SK-N-SH treated with all-trans-retinoic acid at 6 μM for 48 hours (cell line): ENCODE results near the gene TPH2.

Experiments used
- ATAC-seq: fragments of 200-7000 bp; cut with Tn5 transposase; 3 replicates; pipeline ENCODE4 v1.9.1; 2020; ENCODE audit warnings: mild to moderate bottlenecking, moderate library complexity
- ARNTL ChIP-seq: fragments of 450-650 bp; formaldehyde crosslinking; IDR thresholded peaks from 2 replicates; pipeline ENCODE4 v1.5.0; 2020; ENCODE audit warnings: low read depth, mild to moderate bottlenecking, moderate library complexity, borderline replicate concordance
- BACH2 ChIP-seq: fragments of 250-450 bp; sonication (Bioruptor Pico); IDR thresholded peaks from 2 replicates; pipeline ENCODE4 v1.9.0; 2021; ENCODE audit warnings: mild to moderate bottlenecking, borderline replicate concordance
- CREB5 ChIP-seq: fragments of 250-450 bp; sonication (Bioruptor Pico); IDR thresholded peaks from 2 replicates; pipeline ENCODE4 v1.5.1; 2020; ENCODE audit warnings: low read depth, mild to moderate bottlenecking, moderate library complexity
- CSDC2 ChIP-seq: fragments of 250-450 bp; sonication (Bioruptor Pico); IDR thresholded peaks from 2 replicates; pipeline ENCODE4 v1.5.0; 2020; ENCODE audit warnings: mild to moderate bottlenecking, moderate library complexity
- ESRRG ChIP-seq: fragments of 250-450 bp; sonication (Bioruptor Pico); IDR thresholded peaks from 2 replicates; pipeline ENCODE4 v1.6.1; 2021; ENCODE audit warnings: mild to moderate bottlenecking
- GLIS3 ChIP-seq: fragments of 250-450 bp; sonication (Bioruptor Pico); IDR thresholded peaks from 2 replicates; pipeline ENCODE4 v1.5.0; 2020; ENCODE audit warnings: mild to moderate bottlenecking, moderate library complexity
- ISL1 ChIP-seq: fragments of 250-450 bp; sonication (Bioruptor Pico); IDR thresholded peaks from 2 replicates; pipeline ENCODE4 v2.1.2; 2022; ENCODE audit warnings: mild to moderate bottlenecking, moderate library complexity
- OSR1 ChIP-seq: fragments of 250-450 bp; sonication (Bioruptor Pico); IDR thresholded peaks from 2 replicates; pipeline ENCODE4 v1.8.0; 2022; ENCODE audit warnings: moderate library complexity, mild to moderate bottlenecking, inconsistent platforms
- POU6F1 ChIP-seq: fragments of 250-450 bp; sonication (Bioruptor Pico); IDR thresholded peaks from 2 replicates; pipeline ENCODE4 v1.8.0; 2021; ENCODE audit warnings: low read depth, mild to moderate bottlenecking, moderate library complexity, borderline replicate concordance
- PPARA ChIP-seq: fragments of 250-450 bp; sonication (Bioruptor Pico); IDR thresholded peaks from 2 replicates; pipeline ENCODE4 v1.5.0; 2020; ENCODE audit warnings: mild to moderate bottlenecking, borderline replicate concordance
- RARB ChIP-seq: fragments of 250-450 bp; sonication (Bioruptor Pico); IDR thresholded peaks from 2 replicates; pipeline ENCODE4 v1.8.0; 2021; ENCODE audit warnings: mild to moderate bottlenecking, moderate library complexity
- SNAI2 ChIP-seq: fragments of 250-450 bp; sonication (Bioruptor Pico); IDR thresholded peaks from 2 replicates; pipeline ENCODE4 v1.5.0; 2020; ENCODE audit warnings: mild to moderate bottlenecking, moderate library complexity
- TOX ChIP-seq: fragments of 250-450 bp; sonication (Bioruptor Pico); IDR thresholded peaks from 2 replicates; pipeline ENCODE4 v1.8.0; 2021; ENCODE audit warnings: mild to moderate bottlenecking, moderate library complexity, borderline replicate concordance
- ZC3H10 ChIP-seq: fragments of 250-450 bp; sonication (Bioruptor Pico); IDR thresholded peaks from 2 replicates; pipeline ENCODE4 v1.5.1; 2021; ENCODE audit warnings: mild to moderate bottlenecking, moderate library complexity
- ZFP3 ChIP-seq: fragments of 250-450 bp; sonication (Bioruptor Pico); IDR thresholded peaks from 2 replicates; pipeline ENCODE4 v1.5.0; 2020; ENCODE audit warnings: mild to moderate bottlenecking, moderate library complexity
- ZFP30 ChIP-seq: fragments of 450-650 bp; formaldehyde crosslinking; IDR thresholded peaks from 2 replicates; pipeline ENCODE4 v1.5.0; 2022; ENCODE audit warnings: mild to moderate bottlenecking, moderate library complexity
- ZNF565 ChIP-seq: fragments of 450-650 bp; formaldehyde crosslinking; conservative IDR thresholded peaks from 2 replicates; pipeline ENCODE4 v1.5.0; 2020; ENCODE audit warnings: low read depth, mild to moderate bottlenecking, moderate library complexity
- ZNF70 ChIP-seq: fragments of 450-650 bp; formaldehyde crosslinking; IDR thresholded peaks from 2 replicates; pipeline ENCODE4 v1.5.0; 2020; ENCODE audit warnings: mild to moderate bottlenecking, moderate library complexity
- ZNF8 ChIP-seq: fragments of 450-650 bp; formaldehyde crosslinking; IDR thresholded peaks from 2 replicates; pipeline ENCODE4 v1.5.0; 2020; ENCODE audit warnings: mild to moderate bottlenecking, moderate library complexity
- TF ChIP-seq, protein P1 (sequence below): fragments of 250-450 bp; sonication (Bioruptor Pico); IDR thresholded peaks from 2 replicates; pipeline ENCODE4 v1.5.0; 2020; ENCODE audit warnings: mild to moderate bottlenecking, moderate library complexity
- TF ChIP-seq, protein P2 (sequence below): fragments of 250-450 bp; sonication (Bioruptor Pico); IDR thresholded peaks from 2 replicates; pipeline ENCODE4 v1.5.1; 2021; ENCODE audit warnings: mild to moderate bottlenecking, moderate library complexity
- TF ChIP-seq, protein P3 (sequence below): fragments of 250-450 bp; sonication (Bioruptor Pico); IDR thresholded peaks from 2 replicates; pipeline ENCODE4 v1.8.0; 2020; ENCODE audit warnings: mild to moderate bottlenecking, moderate library complexity, borderline replicate concordance

Gene TPH2

DNA sequence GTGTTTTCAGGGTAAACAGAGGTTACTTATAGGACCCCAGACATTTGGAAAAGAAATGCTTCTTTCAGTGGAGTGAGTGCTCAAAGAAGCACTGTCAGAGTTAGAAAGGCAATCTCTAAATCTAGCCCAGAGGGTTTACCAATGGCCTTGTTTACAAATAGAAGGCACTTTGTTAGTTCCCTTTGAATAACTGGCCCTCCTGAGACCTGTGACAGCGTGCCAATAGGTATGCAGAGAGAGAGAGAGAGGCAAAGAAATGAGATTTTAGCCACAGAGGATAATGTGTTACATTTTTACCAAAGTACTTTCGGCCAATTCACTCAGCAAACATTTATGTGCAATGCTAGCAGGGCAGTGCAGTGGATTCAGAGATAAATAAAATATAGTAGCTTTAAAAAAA lies 41.9 kb downstream of the TPH2 start:
- no peak for ATAC-seq
- no peak for TF ChIP-seq ZFP3 (CRISPR knock-in tag)
- TF ChIP-seq ZNF565 (CRISPR knock-in tag): no peak
- no peak for TF ChIP-seq SNAI2
- TF ChIP-seq, protein P1, sequence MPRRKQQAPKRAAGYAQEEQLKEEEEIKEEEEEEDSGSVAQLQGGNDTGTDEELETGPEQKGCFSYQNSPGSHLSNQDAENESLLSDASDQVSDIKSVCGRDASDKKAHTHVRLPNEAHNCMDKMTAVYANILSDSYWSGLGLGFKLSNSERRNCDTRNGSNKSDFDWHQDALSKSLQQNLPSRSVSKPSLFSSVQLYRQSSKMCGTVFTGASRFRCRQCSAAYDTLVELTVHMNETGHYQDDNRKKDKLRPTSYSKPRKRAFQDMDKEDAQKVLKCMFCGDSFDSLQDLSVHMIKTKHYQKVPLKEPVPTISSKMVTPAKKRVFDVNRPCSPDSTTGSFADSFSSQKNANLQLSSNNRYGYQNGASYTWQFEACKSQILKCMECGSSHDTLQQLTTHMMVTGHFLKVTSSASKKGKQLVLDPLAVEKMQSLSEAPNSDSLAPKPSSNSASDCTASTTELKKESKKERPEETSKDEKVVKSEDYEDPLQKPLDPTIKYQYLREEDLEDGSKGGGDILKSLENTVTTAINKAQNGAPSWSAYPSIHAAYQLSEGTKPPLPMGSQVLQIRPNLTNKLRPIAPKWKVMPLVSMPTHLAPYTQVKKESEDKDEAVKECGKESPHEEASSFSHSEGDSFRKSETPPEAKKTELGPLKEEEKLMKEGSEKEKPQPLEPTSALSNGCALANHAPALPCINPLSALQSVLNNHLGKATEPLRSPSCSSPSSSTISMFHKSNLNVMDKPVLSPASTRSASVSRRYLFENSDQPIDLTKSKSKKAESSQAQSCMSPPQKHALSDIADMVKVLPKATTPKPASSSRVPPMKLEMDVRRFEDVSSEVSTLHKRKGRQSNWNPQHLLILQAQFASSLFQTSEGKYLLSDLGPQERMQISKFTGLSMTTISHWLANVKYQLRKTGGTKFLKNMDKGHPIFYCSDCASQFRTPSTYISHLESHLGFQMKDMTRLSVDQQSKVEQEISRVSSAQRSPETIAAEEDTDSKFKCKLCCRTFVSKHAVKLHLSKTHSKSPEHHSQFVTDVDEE (CRISPR knock-in tag): no peak
- TF ChIP-seq CSDC2 (CRISPR knock-in tag): no peak
- TF ChIP-seq ISL1 (CRISPR knock-in tag): no peak
- TF ChIP-seq TOX (CRISPR knock-in tag): no peak
- no peak for TF ChIP-seq ARNTL (CRISPR knock-in tag)
- no peak for TF ChIP-seq ZC3H10
- TF ChIP-seq, protein P2, sequence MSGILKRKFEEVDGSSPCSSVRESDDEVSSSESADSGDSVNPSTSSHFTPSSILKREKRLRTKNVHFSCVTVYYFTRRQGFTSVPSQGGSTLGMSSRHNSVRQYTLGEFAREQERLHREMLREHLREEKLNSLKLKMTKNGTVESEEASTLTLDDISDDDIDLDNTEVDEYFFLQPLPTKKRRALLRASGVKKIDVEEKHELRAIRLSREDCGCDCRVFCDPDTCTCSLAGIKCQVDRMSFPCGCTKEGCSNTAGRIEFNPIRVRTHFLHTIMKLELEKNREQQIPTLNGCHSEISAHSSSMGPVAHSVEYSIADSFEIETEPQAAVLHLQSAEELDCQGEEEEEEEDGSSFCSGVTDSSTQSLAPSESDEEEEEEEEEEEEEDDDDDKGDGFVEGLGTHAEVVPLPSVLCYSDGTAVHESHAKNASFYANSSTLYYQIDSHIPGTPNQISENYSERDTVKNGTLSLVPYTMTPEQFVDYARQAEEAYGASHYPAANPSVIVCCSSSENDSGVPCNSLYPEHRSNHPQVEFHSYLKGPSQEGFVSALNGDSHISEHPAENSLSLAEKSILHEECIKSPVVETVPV (CRISPR knock-in tag): no peak
- no peak for TF ChIP-seq ZFP30 (CRISPR knock-in tag)
- no peak for TF ChIP-seq GLIS3 (CRISPR knock-in tag)
- no peak for TF ChIP-seq BACH2 (CRISPR knock-in tag)
- no peak for TF ChIP-seq ESRRG (CRISPR knock-in tag)
- TF ChIP-seq ZNF8: no peak
- TF ChIP-seq, all 23 proteins: peak for 0

DNA sequence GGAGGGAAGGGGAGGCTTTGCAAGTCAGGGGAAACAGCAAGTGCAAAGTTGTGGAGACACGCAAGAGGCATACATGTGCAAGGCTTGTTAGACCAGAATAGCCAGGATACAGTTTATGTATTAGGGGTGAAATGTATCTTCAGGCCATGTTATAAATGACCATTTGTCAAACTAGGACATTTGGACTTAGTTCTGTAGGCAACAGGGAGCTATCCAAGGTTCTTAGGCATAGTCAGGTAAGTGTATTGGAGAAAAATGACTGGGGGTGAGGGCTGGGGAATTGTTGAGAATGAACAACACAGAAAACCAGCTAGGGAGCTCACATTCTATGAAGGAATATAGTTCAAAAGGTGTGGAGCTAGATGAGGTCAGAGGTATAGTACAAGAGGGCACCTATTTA lies 42.5 kb downstream of the TPH2 start:
- ATAC-seq: no peak
- TF ChIP-seq, protein P3, sequence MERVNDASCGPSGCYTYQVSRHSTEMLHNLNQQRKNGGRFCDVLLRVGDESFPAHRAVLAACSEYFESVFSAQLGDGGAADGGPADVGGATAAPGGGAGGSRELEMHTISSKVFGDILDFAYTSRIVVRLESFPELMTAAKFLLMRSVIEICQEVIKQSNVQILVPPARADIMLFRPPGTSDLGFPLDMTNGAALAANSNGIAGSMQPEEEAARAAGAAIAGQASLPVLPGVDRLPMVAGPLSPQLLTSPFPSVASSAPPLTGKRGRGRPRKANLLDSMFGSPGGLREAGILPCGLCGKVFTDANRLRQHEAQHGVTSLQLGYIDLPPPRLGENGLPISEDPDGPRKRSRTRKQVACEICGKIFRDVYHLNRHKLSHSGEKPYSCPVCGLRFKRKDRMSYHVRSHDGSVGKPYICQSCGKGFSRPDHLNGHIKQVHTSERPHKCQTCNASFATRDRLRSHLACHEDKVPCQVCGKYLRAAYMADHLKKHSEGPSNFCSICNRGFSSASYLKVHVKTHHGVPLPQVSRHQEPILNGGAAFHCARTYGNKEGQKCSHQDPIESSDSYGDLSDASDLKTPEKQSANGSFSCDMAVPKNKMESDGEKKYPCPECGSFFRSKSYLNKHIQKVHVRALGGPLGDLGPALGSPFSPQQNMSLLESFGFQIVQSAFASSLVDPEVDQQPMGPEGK (CRISPR knock-in tag): no peak
- TF ChIP-seq SNAI2 (no peak), OSR1 (CRISPR knock-in tag) (no peak), ZFP3 (CRISPR knock-in tag) (no peak), ARNTL (CRISPR knock-in tag) (no peak), RARB (CRISPR knock-in tag) (no peak), ZNF70 (CRISPR knock-in tag) (no peak), POU6F1 (CRISPR knock-in tag) (no peak), PPARA (CRISPR knock-in tag) (no peak)

DNA sequence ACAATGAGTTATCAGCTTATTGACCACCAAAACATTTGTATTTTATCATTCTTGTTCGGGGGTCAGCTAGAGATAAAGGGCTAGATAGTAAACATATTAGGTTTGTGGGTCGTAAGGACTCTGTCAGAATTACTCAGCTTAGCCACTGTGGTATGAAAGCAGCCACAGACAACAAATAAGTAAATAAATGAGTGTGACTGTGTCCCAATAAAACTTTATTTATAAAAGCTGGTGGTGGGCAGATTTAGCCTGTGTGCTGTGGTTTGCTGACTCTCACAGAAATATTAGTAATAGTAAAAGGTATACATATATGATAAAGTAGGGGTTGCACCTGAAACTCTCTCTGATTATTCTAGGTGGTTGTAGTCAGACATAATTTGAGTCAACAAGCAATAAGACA lies 56.1 kb downstream of the TPH2 start:
- no peak for ATAC-seq
- TF ChIP-seq ZC3H10 (no peak), ZFP30 (CRISPR knock-in tag) (no peak), BACH2 (CRISPR knock-in tag) (no peak), ZNF8 (no peak), CSDC2 (CRISPR knock-in tag) (no peak), ZFP3 (CRISPR knock-in tag) (no peak), ZNF70 (CRISPR knock-in tag) (no peak), OSR1 (CRISPR knock-in tag) (no peak), CREB5 (no peak), ESRRG (CRISPR knock-in tag) (no peak), POU6F1 (CRISPR knock-in tag) (no peak)
- TF ChIP-seq, protein P3 (CRISPR knock-in tag): no peak
- TF ChIP-seq, protein P1 (CRISPR knock-in tag): no peak
